Adrenal gland (tissue), 12 donors: ENCODE data around the gene EMC8. TPM values are rescaled to one million over a fixed set of nuclear protein-coding genes. Genes with fewer than 3 reads are reported as not detected.
"Not testable (repeated sequence)": the region's sequence is repeated elsewhere in the genome, so short reads cannot be mapped to it uniquely, and the experiment has no call there.

Experiments
- DNase-seq, 7 donors: peaks; one replicate each; pipeline ENCODE4 v3.0.0-alpha.2; 2019 to 2020
- H3K27ac ChIP-seq, 5 donors: fragments of 200-600 bp; sonication (generic) in 4 of 5; 1 replicate in 3 of 5; 2 replicates in 2 of 5; pipeline versions ENCODE4 v1.5.1 to v1.8.0; 2016 to 2020; ENCODE audit warnings: mild to moderate bottlenecking in 1 of 5
- H3K27me3 ChIP-seq: fragments of 200-600 bp; 2 replicates; pipeline ENCODE4 v1.8.0; 2021
- H3K36me3 ChIP-seq, 2 donors: fragments of 200-600 bp; replicated peaks in 1 of 2; 1 replicate in 1 of 2; 2 replicates in 1 of 2; pipeline versions ENCODE4 v1.5.1 to v1.8.0; 2018 to 2022
- H3K4me1 ChIP-seq, 2 donors: fragments of 200-600 bp; replicated peaks in 1 of 2; 1 replicate in 1 of 2; 2 replicates in 1 of 2; pipeline versions ENCODE4 v1.5.1 to v1.8.0; 2018 to 2021
- H3K4me3 ChIP-seq, 4 donors: fragments of 200-600 bp; sonication (generic) in 3 of 4; one replicate each; pipeline ENCODE4 v1.5.1; 2016 to 2018
- H3K9me3 ChIP-seq, 3 donors: fragments of 200-600 bp; sonication (generic) in 1 of 3; replicated peaks in 1 of 3; 1 replicate in 2 of 3; 2 replicates in 1 of 3; pipeline versions ENCODE4 v1.5.1 to v1.8.0; 2016 to 2021
- CTCF ChIP-seq, 6 experiments: fragments of 450-650 bp in 4 of 6; fragments of 200-600 bp in 2 of 6; sonication (generic) in 1 of 6; IDR thresholded peaks; 1 replicate in 5 of 6; 2 replicates in 1 of 6; pipeline versions ENCODE4 v1.5.1 to v1.8.0; 2016 to 2021; ENCODE audit warnings: antibody characterized with exemption in 6 of 6, mild to moderate bottlenecking in 2 of 6, moderate library complexity in 1 of 6
- POLR2A ChIP-seq, 2 donors: fragments of 450-650 bp; IDR thresholded peaks; one replicate each; pipeline ENCODE4 v1.6.1; 2017; ENCODE audit warnings: antibody characterized with exemption in 2 of 2, mild to moderate bottlenecking in 2 of 2, moderate library complexity in 1 of 2
- WGBS, 4 donors: extraction: QIAGEN DNeasy Blood & Tissue Kit in 2 of 4; methylation state at CpG; one replicate each; pipeline versions ENCODE4 v1.1.5 to v1.1.7; 2013 to 2017; 5-methylcytosine and 5-hydroxymethylcytosine counted together
- intact Hi-C, 2 donors: fragments of 100-400 bp; cut with DNase I; formaldehyde crosslinking; loops; one replicate each; pipeline versions ENCODE4 v1.14.1 to v1.15.0; 2022 to 2023
- polyA plus RNA-seq, 3 donors: library from polyadenylated mRNA; stranded (reverse); fragments of 200-250 nt in 2 of 3; fragments of 350-450 nt in 1 of 3; fragmentation: Illumina TruSeq in 1 of 3; extraction: RNeasy Lipid Tissue Mini Kit (QIAGEN cat#74804) in 1 of 3; gene quantifications; one replicate each; pipeline ENCODE4 v1.2.3, GENCODE V29; 2013 to 2014
- total RNA-seq, 9 donors: library from RNA; depleted of rRNA in 4 of 9; stranded (reverse); fragments of >200 nt in 4 of 9; fragments of 120-200 nt in 1 of 9; fragmentation: NEBNext Ultra II Directional in 1 of 9; extraction: Animal tissue kit (Norgen Biotek cat#: 25700) in 1 of 9; gene quantifications; one replicate each; pipeline versions ENCODE4 v1.1.0 to v1.2.4, GENCODE V29; 2013 to 2023
- donor health status: healthy with polysubstance abuse.
- donor health status: Bipolar disorder and iron deficiency.
- donor health status: DM: yes; HTN: yes; CAD: no.
- donor health status: DM: no; HTN: no; CAD: no.
- donor health status: DM: no; HTN: no; CAD: no.
- donor health status: DM: yes; HTN: yes; CAD: no.

The EMC8 gene
- total and polyA plus RNA-seq, 12 donors: 10.7 to 53.8 (median 24.1) TPM

GRCh38 chr16:85808926-85809325, 9.6 kb upstream of the EMC8 start:
- WGBS, 4 donors: 95 to 98% (median 96%) methylated on average over 5 to 7 of the region's 7 CpGs
- intact Hi-C loops: no loop called here
- Histone ChIP-seq H3K36me3 (peaks cover 0 to 28% of the 10 kb centered on the region in 2 donors), H3K4me1 (no peaks in the 10 kb centered on the region), H3K9me3 (no peaks in the 10 kb centered on the region), H3K4me3 (no peak overlapping the region), H3K27ac (no peak overlapping the region), H3K27me3 (no peaks in the 10 kb centered on the region)
- no peak for TF ChIP-seq POLR2A (IDR thresholded peaks at IDR 0.05)
- TF ChIP-seq CTCF (IDR thresholded peaks at IDR 0.05): no peak
- no peak for DNase-seq

GRCh38 chr16:85808104-85808503, 8.8 kb upstream of the EMC8 start:
- H3K4me3 ChIP-seq, H3K9me3 ChIP-seq, H3K4me1 ChIP-seq, intact Hi-C loops, DNase-seq, H3K27me3 ChIP-seq, H3K27ac ChIP-seq: not testable (repeated sequence)
- peaks cover 0 to 36% of the 10 kb centered on the region in 2 donors for H3K36me3 ChIP-seq
- 94 to 98% (median 97%) methylated on average over 4 to 17 of the region's 27 CpGs for WGBS, 4 donors

GRCh38 chr16:85807340-85807739, 8.0 kb upstream of the EMC8 start:
- peaks cover 0 to 44% of the 10 kb centered on the region in 2 donors for H3K36me3 ChIP-seq
- H3K4me3 ChIP-seq: not testable (repeated sequence)
- whole genome bisulfite sequencing, 4 donors: 84 to 94% (median 87%) methylated on average over 5 to 6 of the region's 6 CpGs

GRCh38 chr16:85806539-85806938, 7.2 kb upstream of the EMC8 start:
- intact Hi-C loops: no loop called here
- Histone ChIP-seq H3K27me3 (no peaks in the 10 kb centered on the region), H3K4me1 (peaks cover 0 to 1% of the 10 kb centered on the region in 2 donors), H3K9me3 (no peaks in the 10 kb centered on the region), H3K4me3 (no peak overlapping the region), H3K36me3 (peaks cover 0 to 52% of the 10 kb centered on the region in 2 donors), H3K27ac (no peak overlapping the region)
- 92 to 96% (median 94%) methylated on average over 11 of the region's 11 CpGs for WGBS, 4 donors
- DNase-seq: no peak
- TF ChIP-seq CTCF (IDR thresholded peaks at IDR 0.05): no peak
- TF ChIP-seq POLR2A (IDR thresholded peaks at IDR 0.05): no peak

More at GRCh38 chr16:85807340-85807739, 8.0 kb upstream of the EMC8 start:
- H3K4me1 ChIP-seq, H3K27ac ChIP-seq, H3K27me3 ChIP-seq, intact Hi-C loops, DNase-seq, H3K9me3 ChIP-seq: not testable (repeated sequence)

GRCh38 chr16:85805442-85806045, 6.2 kb upstream of the EMC8 start:
- Histone ChIP-seq H3K4me1 (peaks cover 4 to 11% of the 10 kb centered on the region in 2 donors), H3K36me3 (peaks cover 0 to 54% of the 10 kb centered on the region in 2 donors), H3K27ac (no peak overlapping the region), H3K9me3 (no peaks in the 10 kb centered on the region), H3K27me3 (no peaks in the 10 kb centered on the region), H3K4me3 (no peak overlapping the region)
- WGBS, 4 donors: 83 to 87% (median 84%) methylated on average over 17 to 18 of the region's 18 CpGs
- intact Hi-C loops: no loop called here
- TF ChIP-seq CTCF (IDR thresholded peaks at IDR 0.05): no peak
- no peak for TF ChIP-seq POLR2A (IDR thresholded peaks at IDR 0.05)
- DNase-seq: no peak
